Ovary (tissue), 10 donors: Measurements from ENCODE around the gene PLEKHF1. TPM values are rescaled to one million over a fixed set of nuclear protein-coding genes. Genes with fewer than 3 reads are reported as not detected.

Experiments
- DNase-seq, 5 donors: peaks; one replicate each; pipeline ENCODE4 v3.0.0-alpha.2; 2019 to 2020
- H3K27ac ChIP-seq, 2 donors: fragments of 200-600 bp; one replicate each; pipeline versions ENCODE4 v1.5.1 to v1.8.0; 2019 to 2022
- H3K27me3 ChIP-seq: fragments of 200-600 bp; one replicate; pipeline ENCODE4 v1.8.0; 2022
- H3K36me3 ChIP-seq: fragments of 200-600 bp; sonication (generic); one replicate; pipeline ENCODE4 v1.5.1; 2019
- H3K4me1 ChIP-seq: one replicate; pipeline ENCODE4 v1.8.1; 2013; ENCODE audit warnings: mild to moderate bottlenecking, moderate library complexity; ENCODE audit not compliant: insufficient read depth
- H3K4me3 ChIP-seq: fragments of 200-600 bp; sonication (generic); one replicate; pipeline ENCODE4 v1.5.1; 2017
- H3K9me3 ChIP-seq, 2 donors: fragments of 200-600 bp in 1 of 2; sonication (generic) in 1 of 2; one replicate each; pipeline versions ENCODE4 v1.5.1 to v1.8.1; 2013 to 2019; ENCODE audit warnings: mild to moderate bottlenecking in 1 of 2, moderate library complexity in 1 of 2
- CTCF ChIP-seq, 3 donors: fragments of 450-650 bp in 2 of 3; fragments of 200-600 bp in 1 of 3; IDR thresholded peaks; one replicate each; pipeline versions ENCODE4 v1.5.1 to v1.8.0; 2016 to 2022; ENCODE audit warnings: antibody characterized with exemption in 3 of 3, mild to moderate bottlenecking in 1 of 3
- EP300 ChIP-seq: sonication (generic); formaldehyde crosslinking; IDR thresholded peaks from one replicate; pipeline ENCODE4 v1.6.1; 2017; ENCODE audit warnings: antibody characterized with exemption
- POLR2A ChIP-seq: fragments of 450-650 bp; IDR thresholded peaks from one replicate; pipeline ENCODE4 v1.6.1; 2017; ENCODE audit warnings: antibody characterized with exemption, mild to moderate bottlenecking, moderate library complexity
- WGBS, 3 donors: extraction: QIAGEN DNeasy Blood & Tissue Kit in 1 of 3; methylation state at CpG; one replicate each; pipeline versions ENCODE4 v1.1.5 to v1.1.7; 2013 to 2017; 5-methylcytosine and 5-hydroxymethylcytosine counted together
- intact Hi-C, 4 donors: fragments of 100-400 bp; cut with DNase I; formaldehyde crosslinking; loops; one replicate each; pipeline versions ENCODE4 v1.11.0 to v1.15.1; 2022 to 2023
- long read RNA-seq, 3 donors: library from polyadenylated mRNA in 2 of 3; unstranded in 2 of 3; transcript quantifications; one replicate each; pipeline ENCODE4 v2.0.0 and lab custom pipeline, GENCODE V29; 2021 to 2026
- polyA plus RNA-seq, 2 donors: library from polyadenylated mRNA; stranded (reverse); fragments of 200-250 nt in 1 of 2; fragments of 350-450 nt in 1 of 2; fragmentation: Illumina TruSeq in 1 of 2; extraction: RNeasy Lipid Tissue Mini Kit (QIAGEN cat#74804) in 1 of 2; gene quantifications; one replicate each; pipeline ENCODE4 v1.2.3, GENCODE V29; 2013 to 2014
- total RNA-seq, 7 donors: library from RNA; depleted of rRNA in 2 of 7; stranded (reverse); fragments of >200 nt in 2 of 7; fragmentation: NEBNext Ultra II Directional in 3 of 7; extraction: Animal tissue kit (Norgen Biotek cat#: 25700) in 3 of 7; gene quantifications; one replicate each; pipeline versions ENCODE4 v1.1.0 to v1.2.4, GENCODE V29; 2016 to 2023
- donor health status: DM: no; HTN: no; CAD: no; lungs with moderate emphysema.
- donor health status: DM: no; HTN: no; CAD: no.
- donor health status: Bipolar disorder and iron deficiency.
- donor health status: DM: yes; HTN: yes; CAD: no.
- donor health status: DM: no; HTN: no; CAD: no.
- donor health status: DM: yes; HTN: yes; CAD: no.

PLEKHF1 gene, protein sequence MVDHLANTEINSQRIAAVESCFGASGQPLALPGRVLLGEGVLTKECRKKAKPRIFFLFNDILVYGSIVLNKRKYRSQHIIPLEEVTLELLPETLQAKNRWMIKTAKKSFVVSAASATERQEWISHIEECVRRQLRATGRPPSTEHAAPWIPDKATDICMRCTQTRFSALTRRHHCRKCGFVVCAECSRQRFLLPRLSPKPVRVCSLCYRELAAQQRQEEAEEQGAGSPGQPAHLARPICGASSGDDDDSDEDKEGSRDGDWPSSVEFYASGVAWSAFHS
- 10 to 100 TPM in 6 of 7 donors, 1 to 10 TPM in 1; 9.3 to 19.1 (median 13.8) TPM for total RNA-seq
- polyA plus RNA-seq, result 10 to 100 TPM in 1 of 2 donors, under 1 TPM in 1; 0.92 to 12.5 TPM
- long read RNA-seq, donor 1, transcript PLEKHF1-201 (2 exons, 2,084 nt), result major isoform, 74 of 110 reads
- long read RNA-seq, donor 1, transcript PLEKHF1-204 (2 exons, 1,357 nt), result minor isoform, 28 of 110 reads
- long read RNA-seq, donor 1, partial matches to known transcripts, result 6 of 110 reads
- long read RNA-seq, donor 1, other reads (novel, unspliced or antisense), result 0 of 110 reads
- long read RNA-seq, donor 2, result 0 reads
- long read RNA-seq, donor 3, transcript PLEKHF1-204 (2 exons, 1,357 nt), result minor isoform, 7 of 63 reads
- long read RNA-seq, donor 3, transcript PLEKHF1-201 (2 exons, 2,084 nt), result major isoform, 39 of 63 reads
- long read RNA-seq, donor 3, partial matches to known transcripts, result 12 of 63 reads
- long read RNA-seq, donor 3, other reads (novel, unspliced or antisense), result 3 of 63 reads

DNA sequence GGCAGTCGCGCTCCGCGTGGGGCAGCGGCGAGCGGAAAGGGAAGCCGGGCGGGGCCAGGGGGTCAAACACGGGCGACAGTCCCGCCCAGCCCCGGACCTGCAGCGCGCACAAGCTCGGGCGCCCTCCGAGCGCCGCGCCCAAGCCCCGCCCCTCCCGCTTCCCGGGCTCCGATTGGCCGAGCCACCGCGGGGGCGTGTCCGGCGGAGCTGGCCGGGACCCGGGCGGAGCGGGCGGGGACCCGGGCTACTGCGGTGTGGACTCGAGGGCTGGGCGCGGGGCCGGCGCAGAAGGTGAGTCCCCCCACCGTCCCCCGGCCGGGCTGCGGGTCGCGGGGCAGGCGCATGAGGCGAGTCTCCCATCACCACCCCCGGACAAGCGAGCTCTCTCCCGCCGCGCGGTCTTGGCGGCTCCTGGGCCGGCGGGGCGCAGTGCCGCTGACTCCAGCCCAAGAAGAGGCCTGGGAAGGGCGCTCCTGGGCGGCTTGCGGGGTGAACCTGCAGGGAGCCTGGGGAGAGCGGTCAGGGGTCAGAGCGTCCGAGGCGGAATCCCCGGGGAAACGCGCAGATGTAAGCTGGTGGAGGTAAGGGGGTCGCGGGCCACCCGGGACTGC lies at the start of gene PLEKHF1:
Gene PLEKHF1, plus strand, starts transcription at position 247 of the 611 bp plus-strand sequence. CDS start 8,379 bp downstream, outside the sequence.
- peak; percentile 85 to 92 (median 89) for DNase-seq
- Histone ChIP-seq H3K27ac (peak within 1 kb of the TSS; percentile 72 to 86), H3K4me1 (peaks cover 14% of the 10 kb centered on the region), H3K36me3 (no peaks in the 10 kb centered on the region), H3K9me3 (no peaks in the 10 kb centered on the region), H3K27me3 (no peaks in the 10 kb centered on the region), H3K4me3 (peak within 1 kb of the TSS; percentile 91)
- TF ChIP-seq POLR2A (peak; percentile 63), EP300 (no peak)
- intact Hi-C loops, result loop anchor here in 2 of 4 donors (10.0 kb wide), 2 partner anchors 51 to 61 kb away; partner anchors contain the start of gene POP4 (in 1 of the 2)
- WGBS, 3 donors, result 0 to 1% (median 0%) methylated on average over 38 to 75 of the region's 75 CpGs

DNA sequence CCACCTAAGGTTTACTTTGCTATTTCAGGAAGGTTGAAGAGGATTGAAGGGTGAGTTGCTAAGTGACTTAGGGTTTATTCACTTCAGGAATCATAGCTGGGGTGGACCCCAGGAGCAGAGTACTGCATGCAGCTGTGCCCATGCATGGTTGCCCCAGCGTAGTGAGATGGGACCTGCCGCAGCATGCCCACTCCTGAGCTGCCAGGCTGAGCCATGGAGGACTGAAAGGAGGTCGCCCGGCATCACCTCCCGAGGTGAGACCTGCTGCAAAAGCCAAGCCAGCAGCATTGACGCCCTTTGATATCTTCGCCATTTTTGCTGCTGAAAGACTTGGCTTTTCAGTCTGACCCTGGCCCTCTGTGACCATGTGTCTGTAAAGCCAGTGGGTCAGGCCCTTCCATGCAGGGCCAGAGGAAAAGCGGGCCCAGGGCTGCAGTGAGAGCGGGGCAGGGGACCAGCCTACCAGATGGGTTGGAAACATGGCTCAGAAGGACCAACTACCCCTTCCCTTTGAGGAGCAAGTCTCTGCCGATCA lies 49.3 kb upstream of the PLEKHF1 start:
- Histone ChIP-seq H3K9me3 (no peaks in the 10 kb centered on the region), H3K4me1 (no peaks in the 10 kb centered on the region), H3K27me3 (no peaks in the 10 kb centered on the region), H3K36me3 (no peaks in the 10 kb centered on the region), H3K27ac (no peak overlapping the region), H3K4me3 (no peak overlapping the region)
- WGBS, 3 donors, result 84 to 91% (median 86%) methylated on average over 10 of the region's 10 CpGs
- TF ChIP-seq POLR2A, result no peak
- intact Hi-C loops, result loop anchor here in 2 of 4 donors (10.0 kb wide), 2 partner anchors 49 to 259 kb away; partner anchors contain the start of gene PLEKHF1 (in 1 of the 2)
- no peak for DNase-seq

DNA sequence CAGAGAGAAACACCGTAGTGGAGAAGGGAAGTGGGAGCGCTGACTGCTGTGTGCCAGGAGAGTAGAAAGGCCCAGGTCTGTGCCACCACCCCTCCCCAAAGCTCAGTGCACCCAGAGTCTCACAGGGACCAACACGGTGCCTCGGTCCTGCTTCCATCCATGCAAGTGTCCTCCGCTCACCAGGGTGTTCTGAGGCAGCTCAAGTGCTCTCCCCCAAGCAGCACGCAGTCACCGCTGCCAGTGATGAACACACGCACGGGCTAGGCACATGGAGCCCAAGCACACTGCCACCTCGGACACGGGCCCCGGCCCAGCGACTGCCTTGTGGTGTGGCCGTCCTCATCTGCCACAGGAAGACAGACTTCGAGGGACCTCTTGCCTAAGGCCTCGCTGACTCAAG lies 48.7 kb upstream of the PLEKHF1 start:
- 84 to 87% (median 84%) methylated on average over 16 of the region's 16 CpGs for WGBS, 3 donors
- no peaks in the 10 kb centered on the region for H3K27me3 ChIP-seq
- no peak overlapping the region for H3K27ac ChIP-seq
- intact Hi-C loops, result loop anchor here in 2 of 4 donors (10.0 kb wide), 2 partner anchors 48 to 258 kb away; partner anchors contain the start of gene PLEKHF1 (in 1 of the 2)
- no peak overlapping the region for H3K4me3 ChIP-seq
- H3K4me1 ChIP-seq, result no peaks in the 10 kb centered on the region
- no peaks in the 10 kb centered on the region for H3K9me3 ChIP-seq
- no peak for DNase-seq
- TF ChIP-seq EP300 (no peak), CTCF (IDR thresholded peaks at IDR 0.05) (no peak), POLR2A (no peak)
- H3K36me3 ChIP-seq, result no peaks in the 10 kb centered on the region

DNA sequence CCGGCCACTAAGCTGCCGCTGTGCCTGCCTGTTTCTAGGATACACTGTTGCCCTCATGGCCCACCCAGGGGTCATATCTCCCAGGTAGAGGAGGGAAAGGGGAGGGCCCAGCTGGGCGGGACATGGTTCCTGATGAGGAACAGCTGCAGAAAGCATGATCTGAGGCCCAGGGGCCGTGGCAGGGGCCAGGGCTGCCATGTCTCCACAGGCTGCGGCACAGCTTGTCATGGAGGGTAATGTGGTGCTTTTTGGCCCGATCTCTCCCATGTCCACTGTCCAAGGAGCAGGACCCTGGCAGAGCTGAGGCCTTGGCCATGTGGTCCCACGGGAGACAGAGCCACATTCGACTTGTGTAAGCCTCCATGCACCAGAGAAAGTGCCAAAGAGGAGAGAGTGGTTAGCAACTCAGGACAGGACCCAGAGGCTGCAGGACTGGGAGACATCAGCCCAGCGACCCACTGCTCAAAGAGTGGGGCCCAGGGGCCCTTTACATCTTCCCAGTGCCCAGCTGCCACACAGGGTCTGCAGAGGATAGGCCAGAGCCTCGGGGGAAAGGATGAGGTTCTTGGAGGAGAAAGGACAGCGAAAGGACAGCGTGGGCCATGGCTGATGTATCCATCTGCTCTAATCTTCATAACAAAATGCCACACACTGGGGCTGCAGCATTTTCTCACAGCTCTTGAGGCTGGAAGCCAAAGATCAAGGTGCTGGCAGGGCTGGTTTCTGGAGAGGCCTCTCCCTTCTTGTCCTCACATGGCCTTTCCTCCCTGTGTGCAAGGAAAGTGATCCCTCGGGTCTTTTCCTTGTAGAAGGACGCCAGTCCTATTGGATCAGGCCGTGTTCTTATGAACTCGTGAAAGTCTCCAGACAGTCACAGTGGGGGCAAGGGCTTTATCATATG lies 47.6 kb upstream of the PLEKHF1 start:
- no peaks in the 10 kb centered on the region for H3K9me3 ChIP-seq
- TF ChIP-seq EP300 (no peak), CTCF (IDR thresholded peaks at IDR 0.05) (no peak), POLR2A (no peak)
- H3K27me3 ChIP-seq, result no peaks in the 10 kb centered on the region
- H3K4me3 ChIP-seq, result no peak overlapping the region
- no peak for DNase-seq
- H3K36me3 ChIP-seq, result no peaks in the 10 kb centered on the region
- H3K4me1 ChIP-seq, result no peaks in the 10 kb centered on the region
- intact Hi-C loops, result loop anchor here in 2 of 4 donors (10.0 kb wide), 2 partner anchors 47 to 257 kb away; partner anchors contain the start of gene PLEKHF1 (in 1 of the 2)
- no peak overlapping the region for H3K27ac ChIP-seq
- WGBS, 3 donors, result 72 to 77% (median 74%) methylated on average over 16 of the region's 16 CpGs
